PC-3 (cell line): ENCODE data around the gene DXO.

Experiments
- EZH2 ChIP-seq: fragments of 300-600 bp; sonication (generic); IDR thresholded peaks from one replicate; pipeline ENCODE4 v1.6.1; 2017; ENCODE audit warnings: antibody characterized with exemption, mild to moderate bottlenecking, low read length; ENCODE audit not compliant: unreplicated experiment
- TF ChIP-seq, protein P1 (sequence below): fragments of 300-600 bp; sonication (generic); conservative IDR thresholded peaks from 2 replicates; pipeline ENCODE4 v1.5.1; 2017; ENCODE audit warnings: antibody characterized with exemption, low read depth, mild to moderate bottlenecking, low read length

DNA sequence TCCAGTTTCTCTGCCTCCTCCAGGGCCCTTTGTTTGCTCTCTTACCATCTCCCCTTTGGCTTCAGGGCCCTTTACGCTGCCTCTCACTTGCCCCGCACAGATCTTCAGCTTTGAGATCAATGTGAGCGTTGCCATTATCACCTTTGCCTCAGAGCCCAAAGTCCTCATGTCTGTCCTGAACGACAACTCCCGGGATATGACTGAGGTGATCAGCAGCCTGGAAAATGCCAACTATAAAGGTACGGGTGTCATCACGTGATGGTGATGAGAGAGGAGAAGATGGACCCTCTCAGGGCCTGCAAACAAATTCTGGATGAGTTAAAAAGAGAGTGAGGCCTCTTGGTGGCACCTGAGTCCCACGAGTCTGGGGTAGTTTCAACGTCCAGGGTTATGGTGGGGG, 36.1 kb downstream of the DXO start:
- TF ChIP-seq, protein P1, sequence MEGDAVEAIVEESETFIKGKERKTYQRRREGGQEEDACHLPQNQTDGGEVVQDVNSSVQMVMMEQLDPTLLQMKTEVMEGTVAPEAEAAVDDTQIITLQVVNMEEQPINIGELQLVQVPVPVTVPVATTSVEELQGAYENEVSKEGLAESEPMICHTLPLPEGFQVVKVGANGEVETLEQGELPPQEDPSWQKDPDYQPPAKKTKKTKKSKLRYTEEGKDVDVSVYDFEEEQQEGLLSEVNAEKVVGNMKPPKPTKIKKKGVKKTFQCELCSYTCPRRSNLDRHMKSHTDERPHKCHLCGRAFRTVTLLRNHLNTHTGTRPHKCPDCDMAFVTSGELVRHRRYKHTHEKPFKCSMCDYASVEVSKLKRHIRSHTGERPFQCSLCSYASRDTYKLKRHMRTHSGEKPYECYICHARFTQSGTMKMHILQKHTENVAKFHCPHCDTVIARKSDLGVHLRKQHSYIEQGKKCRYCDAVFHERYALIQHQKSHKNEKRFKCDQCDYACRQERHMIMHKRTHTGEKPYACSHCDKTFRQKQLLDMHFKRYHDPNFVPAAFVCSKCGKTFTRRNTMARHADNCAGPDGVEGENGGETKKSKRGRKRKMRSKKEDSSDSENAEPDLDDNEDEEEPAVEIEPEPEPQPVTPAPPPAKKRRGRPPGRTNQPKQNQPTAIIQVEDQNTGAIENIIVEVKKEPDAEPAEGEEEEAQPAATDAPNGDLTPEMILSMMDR: no peak
- no peak for TF ChIP-seq EZH2
